H1 (cell line): ENCODE data around the gene USP54. TPM values are rescaled to one million over a fixed set of nuclear protein-coding genes. Genes with fewer than 3 reads are reported as not detected.

ENCODE experiments used
- CTCF ChIA-PET: fragments of 300-600 bp; sonication (Branson Sonifier 250); formaldehyde crosslinking; loops from one replicate; lab custom pipeline; 2021; ENCODE audit not compliant: partially characterized antibody; lab: Charles Lee
- POLR2A ChIA-PET: fragments of 300-600 bp; sonication (Branson Sonifier 250); formaldehyde crosslinking; loops from one replicate; lab custom pipeline; 2021; ENCODE audit warnings: inconsistent platforms; ENCODE audit not compliant: partially characterized antibody; lab: Charles Lee
- DNase-seq, 2 experiments: peaks; one replicate each; pipeline versions ENCODE4 v3.0.0 to v3.0.0-alpha.2; 2010 to 2022; ENCODE audit warnings: low spot score in 2 of 2, low read depth in 1 of 2, mixed read lengths in 1 of 2
- FAIRE-seq: peaks from 2 replicates; lab custom pipeline; 2011; peaks lifted over from hg19 to GRCh38; lab: Jason Lieb, UNC
- H2AFZ ChIP-seq: 2 replicates; pipeline ENCODE4 v1.8.1; 2012; ENCODE audit warnings: low read length, inconsistent platforms
- H2AK5ac ChIP-seq: 2 replicates; pipeline ENCODE4 v1.6.1; 2013; ENCODE audit warnings: low read depth, low read length
- H2BK120ac ChIP-seq: replicated peaks from 2 replicates; pipeline ENCODE3; 2013; ENCODE audit warnings: low read depth, low read length, inconsistent platforms
- H2BK12ac ChIP-seq: 2 replicates; pipeline ENCODE4 v1.6.1; 2013; ENCODE audit warnings: low read depth, low read length
- H2BK15ac ChIP-seq: 2 replicates; pipeline ENCODE4 v1.6.1; 2013; ENCODE audit warnings: low read length
- H2BK20ac ChIP-seq: 2 replicates; pipeline ENCODE4 v1.6.1; 2013; ENCODE audit warnings: low read length
- H2BK5ac ChIP-seq: 2 replicates; pipeline ENCODE4 v1.6.1; 2013; ENCODE audit warnings: low read depth, low read length
- H3K14ac ChIP-seq: 2 replicates; pipeline ENCODE4 v1.6.1; 2013; ENCODE audit warnings: inconsistent platforms; ENCODE audit not compliant: insufficient read length
- H3K18ac ChIP-seq: 2 replicates; pipeline ENCODE4 v1.6.1; 2013; ENCODE audit warnings: low read length; ENCODE audit errors: extremely low read depth
- H3K23ac ChIP-seq: 2 replicates; pipeline ENCODE4 v1.6.1; 2013; ENCODE audit warnings: inconsistent platforms; ENCODE audit not compliant: insufficient read length
- H3K23me2 ChIP-seq: 2 replicates; pipeline ENCODE4 v1.6.1; 2013; ENCODE audit warnings: low read depth, low read length
- H3K27ac ChIP-seq: 2 replicates; pipeline ENCODE4 v1.6.1; 2011; ENCODE audit warnings: low read depth, low read length, inconsistent platforms
- H3K27me3 ChIP-seq, 4 experiments: replicated peaks in 1 of 4; 1 replicate in 1 of 4; 2 replicates in 3 of 4; pipeline versions ENCODE4 v1.6.1 to v1.8.1; 2011 to 2013; ENCODE audit warnings: low read length in 3 of 4, mild to moderate bottlenecking in 3 of 4, inconsistent platforms in 2 of 4, mixed read lengths in 2 of 4, moderate library complexity in 1 of 4; ENCODE audit not compliant: control insufficient read depth in 3 of 4, insufficient read depth in 3 of 4; ENCODE audit errors: extremely low read depth in 1 of 4
- H3K36me3 ChIP-seq, 4 experiments: 2 replicates each; pipeline versions ENCODE4 v1.6.1 to v1.8.1; 2011 to 2013; ENCODE audit warnings: mild to moderate bottlenecking in 4 of 4, low read length in 3 of 4, moderate library complexity in 2 of 4, control low read depth in 1 of 4, inconsistent platforms in 1 of 4; ENCODE audit not compliant: insufficient read depth in 4 of 4, control insufficient read depth in 2 of 4
- H3K4ac ChIP-seq: replicated peaks from 2 replicates; pipeline ENCODE3; 2013; ENCODE audit warnings: low read length, low read depth, mixed read lengths, inconsistent platforms; ENCODE audit not compliant: insufficient read length
- H3K4me1 ChIP-seq, 4 experiments: replicated peaks in 1 of 4; 1 replicate in 1 of 4; 2 replicates in 3 of 4; pipeline versions ENCODE4 v1.6.1 to v1.8.1; 2011 to 2013; ENCODE audit warnings: low read length in 3 of 4, inconsistent platforms in 2 of 4, mixed read lengths in 1 of 4; ENCODE audit not compliant: insufficient read depth in 4 of 4, control insufficient read depth in 3 of 4
- H3K4me2 ChIP-seq, 2 experiments: 2 replicates each; pipeline versions ENCODE4 v1.6.1 to v1.8.1; 2011 to 2013; ENCODE audit warnings: low read depth in 2 of 2, low read length in 2 of 2, control low read depth in 1 of 2, inconsistent platforms in 1 of 2, mild to moderate bottlenecking in 1 of 2; ENCODE audit not compliant: insufficient read depth in 1 of 2
- H3K4me3 ChIP-seq, 4 experiments: fragments of 200-600, 300-600 bp in 1 of 4; sonication (generic), shearing (Covaris generic), sonication (Bioruptor Twin) in 1 of 4; 2 replicates each; pipeline versions ENCODE4 v1.5.1 to v1.8.1; 2011 to 2016; ENCODE audit warnings: low read length in 4 of 4, low read depth in 3 of 4, control low read depth in 2 of 4, inconsistent platforms in 2 of 4, mild to moderate bottlenecking in 2 of 4, mixed read lengths in 1 of 4, moderate library complexity in 1 of 4; ENCODE audit not compliant: insufficient read depth in 2 of 4; ENCODE audit errors: extremely low read depth in 1 of 4
- H3K56ac ChIP-seq: replicated peaks from 2 replicates; pipeline ENCODE3; 2013; ENCODE audit warnings: low read depth, mild to moderate bottlenecking, mixed read lengths, low read length, inconsistent platforms; ENCODE audit not compliant: insufficient read length
- H3K79me1 ChIP-seq: 2 replicates; pipeline ENCODE4 v1.6.1; 2013; ENCODE audit warnings: low read depth, low read length, control low read depth
- H3K79me2 ChIP-seq, 2 experiments: 2 replicates each; pipeline versions ENCODE4 v1.6.1 to v1.8.1; 2012 to 2013; ENCODE audit warnings: low read length in 2 of 2, mild to moderate bottlenecking in 2 of 2, inconsistent platforms in 1 of 2; ENCODE audit not compliant: insufficient read depth in 2 of 2, control insufficient read depth in 1 of 2
- H3K9ac ChIP-seq, 4 experiments: replicated peaks in 1 of 4; 1 replicate in 1 of 4; 2 replicates in 3 of 4; pipeline versions ENCODE4 v1.6.1 to v1.8.1; 2011 to 2013; ENCODE audit warnings: low read depth in 3 of 4, low read length in 3 of 4, control low read depth in 2 of 4, mild to moderate bottlenecking in 2 of 4, moderate library complexity in 2 of 4, inconsistent platforms in 1 of 4; ENCODE audit errors: extremely low read depth in 1 of 4
- H3K9me3 ChIP-seq, 2 experiments: 2 replicates each; pipeline versions ENCODE4 v1.6.1 to v1.8.1; 2012 to 2013; ENCODE audit warnings: mild to moderate bottlenecking in 2 of 2, moderate library complexity in 2 of 2, control low read depth in 1 of 2, inconsistent platforms in 1 of 2, low read depth in 1 of 2, low read length in 1 of 2, mixed read lengths in 1 of 2; ENCODE audit not compliant: insufficient read depth in 2 of 2
- H4K20me1 ChIP-seq, 2 experiments: replicated peaks in 1 of 2; 2 replicates each; pipeline versions ENCODE3 to v1.8.1; 2011 to 2013; ENCODE audit warnings: inconsistent platforms in 2 of 2, low read length in 2 of 2, mild to moderate bottlenecking in 1 of 2; ENCODE audit not compliant: insufficient read depth in 2 of 2, control insufficient read depth in 1 of 2
- H4K5ac ChIP-seq: 2 replicates; pipeline ENCODE4 v1.6.1; 2013; ENCODE audit warnings: low read length, low read depth, mixed read lengths, inconsistent platforms; ENCODE audit not compliant: insufficient read length
- H4K8ac ChIP-seq: 2 replicates; pipeline ENCODE4 v1.8.0; 2013; ENCODE audit warnings: mild to moderate bottlenecking, moderate library complexity, low read length, inconsistent platforms; ENCODE audit not compliant: insufficient read depth; ENCODE audit errors: extremely low read depth
- H4K91ac ChIP-seq: replicated peaks from 2 replicates; pipeline ENCODE3; 2013; ENCODE audit warnings: low read length, mixed read lengths, inconsistent platforms; ENCODE audit not compliant: insufficient read length
- ATF2 ChIP-seq: IDR thresholded peaks from 2 replicates; pipeline ENCODE4 v1.6.1; 2012; ENCODE audit warnings: low read length, inconsistent platforms
- E2F6 ChIP-seq: IDR thresholded peaks from 2 replicates; pipeline ENCODE4 v1.6.1; 2012; ENCODE audit warnings: inconsistent platforms
- FOSL1 ChIP-seq: IDR thresholded peaks from 2 replicates; pipeline ENCODE4 v1.6.1; 2011; ENCODE audit warnings: mild to moderate bottlenecking, low read depth, low read length, moderate library complexity; ENCODE audit not compliant: insufficient read depth
- HDAC2 ChIP-seq, 2 experiments: fragments of 300-600 bp in 1 of 2; sonication (generic) in 1 of 2; IDR thresholded peaks; 2 replicates each; pipeline ENCODE4 v1.6.1; 2011 to 2012; ENCODE audit warnings: low read depth in 2 of 2, low read length in 2 of 2, mild to moderate bottlenecking in 2 of 2, moderate library complexity in 2 of 2, borderline replicate concordance in 1 of 2, inconsistent platforms in 1 of 2
- JUND ChIP-seq: IDR thresholded peaks from 2 replicates; pipeline ENCODE4 v1.6.1; 2011; ENCODE audit warnings: mild to moderate bottlenecking, improper control_type of control experiment, low read length
- KDM4A ChIP-seq: IDR thresholded peaks from one replicate; pipeline ENCODE4 v1.7.1; 2012; ENCODE audit warnings: low read depth, mild to moderate bottlenecking, moderate library complexity, low read length, inconsistent platforms; ENCODE audit not compliant: severe bottlenecking
- PHF8 ChIP-seq: fragments of 200-600 bp; sonication (generic); conservative IDR thresholded peaks from 2 replicates; pipeline ENCODE4 v1.7.1; 2012; ENCODE audit warnings: low read depth, mild to moderate bottlenecking, inconsistent platforms, low read length, moderate library complexity
- RBBP5 ChIP-seq: IDR thresholded peaks from 2 replicates; pipeline ENCODE4 v1.7.1; 2012; ENCODE audit warnings: low read depth, mild to moderate bottlenecking, inconsistent platforms, low read length, moderate library complexity, borderline replicate concordance
- SIN3A ChIP-seq, 2 experiments: IDR thresholded peaks in 1 of 2; conservative IDR thresholded peaks in 1 of 2; 2 replicates each; pipeline ENCODE4 v1.6.1; 2011 to 2012; ENCODE audit warnings: low read length in 2 of 2, improper control_type of control experiment in 1 of 2, low read depth in 1 of 2, mild to moderate bottlenecking in 1 of 2
- YY1 ChIP-seq: IDR thresholded peaks from 2 replicates; pipeline ENCODE4 v1.6.1; 2011; ENCODE audit warnings: low read depth, mild to moderate bottlenecking, low read length
- polyA plus RNA-seq, 7 experiments: library from polyadenylated mRNA; depleted of rRNA in 3 of 7; stranded (reverse) in 5 of 7; unstranded in 2 of 7; fragments of >200 nt in 5 of 7; fragments of 200-250 nt in 2 of 7; gene quantifications; 1 replicate in 5 of 7; 2 replicates in 1 of 7; 4 replicates in 1 of 7; pipeline versions ENCODE4 v1.2.1 to v1.2.3, GENCODE V29; 2011 to 2013; ENCODE audit warnings: missing spikeins in 2 of 7, mixed read lengths in 2 of 7
- total RNA-seq: library from RNA; stranded (reverse); fragmentation: NEBNext Ultra II Directional; extraction: Animal tissue kit (Norgen Biotek cat#: 25700); gene quantifications from 2 replicates; pipeline ENCODE4 v1.2.1, GENCODE V29; 2021

USP54 gene
- total and polyA plus RNA-seq, 2 of the 8 experiments (the other 6 are each of a cell fraction or from before 2014, with no cell fraction given) = 46.2 to 65.6 TPM

- TF ChIP-seq KDM4A = no peak
Observed at GRCh38 chr10:73471226-73471625, 119.9 kb downstream of the USP54 start (continued).

- Histone ChIP-seq H2BK15ac (no peak overlapping the region), H3K36me3 (peaks cover 0 to 56% (median 10%) of the 10 kb centered on the region in 4 experiments; a peak in 4 of 8 replicates)
- FAIRE-seq = no peak
- TF ChIP-seq FOSL1 = no peak
- no peak for TF ChIP-seq RBBP5
- no peak for TF ChIP-seq HDAC2 (IDR thresholded peaks at IDR 0.05; ENCODE audit: borderline replicate concordance in 1 of 2, low read depth in 2 of 2, low read length in 2 of 2)
- no peak for TF ChIP-seq ATF2
- no peak for TF ChIP-seq SIN3A (conservative IDR thresholded peaks at IDR 0.05 in 1 of 2, IDR thresholded peaks at IDR 0.05 in 1 of 2; ENCODE audit: low read depth in 1 of 2, low read length in 2 of 2)
- TF ChIP-seq JUND = no peak
- TF ChIP-seq E2F6 = no peak
- no peak for TF ChIP-seq PHF8
- TF ChIP-seq YY1 = no peak
Observed at GRCh38 chr10:73469579-73469978, 121.6 kb downstream of the USP54 start.

More at GRCh38 chr10:73469579-73469978, 121.6 kb downstream of the USP54 start:
- H4K20me1 ChIP-seq = no peaks in the 10 kb centered on the region
- H3K56ac ChIP-seq = no peak overlapping the region
- H3K9ac ChIP-seq = no peak overlapping the region
- H3K4me1 ChIP-seq = no peaks in the 10 kb centered on the region
- H3K14ac ChIP-seq = no peak overlapping the region
- DNase-seq = no peak
- H2BK120ac ChIP-seq = no peak overlapping the region
- H3K79me1 ChIP-seq = no peaks in the 10 kb centered on the region
- no peak overlapping the region for H4K5ac ChIP-seq
- H3K4ac ChIP-seq = no peak overlapping the region
- H2BK20ac ChIP-seq = no peak overlapping the region
- ChIA-PET POLR2A (no interaction called here), CTCF (no interaction called here)
- H4K91ac ChIP-seq = no peak overlapping the region
- no peak overlapping the region for H3K27ac ChIP-seq
- no peak overlapping the region for H4K8ac ChIP-seq
- no peaks in the 10 kb centered on the region for H3K9me3 ChIP-seq
- no peak overlapping the region for H2AK5ac ChIP-seq
- no peaks in the 10 kb centered on the region for H3K27me3 ChIP-seq
- no peak overlapping the region for H3K23ac ChIP-seq
- no peaks in the 10 kb centered on the region for H3K23me2 ChIP-seq
- H3K4me3 ChIP-seq = no peak overlapping the region
- no peak overlapping the region for H2BK5ac ChIP-seq
- no peaks in the 10 kb centered on the region for H3K79me2 ChIP-seq
- no peak overlapping the region for H2BK12ac ChIP-seq
- H3K18ac ChIP-seq = no peak overlapping the region
- H3K4me2 ChIP-seq = no peak overlapping the region
- H2AFZ ChIP-seq = no peak overlapping the region
